Measurements from ENCODE around the gene KCNMB2. TPM values are rescaled to one million over a fixed set of nuclear protein-coding genes. Genes with fewer than 3 reads are reported as not detected.

KCNMB2 gene
- total RNA-seq, 1 experiment from 2014 or later = not detected

DNA sequence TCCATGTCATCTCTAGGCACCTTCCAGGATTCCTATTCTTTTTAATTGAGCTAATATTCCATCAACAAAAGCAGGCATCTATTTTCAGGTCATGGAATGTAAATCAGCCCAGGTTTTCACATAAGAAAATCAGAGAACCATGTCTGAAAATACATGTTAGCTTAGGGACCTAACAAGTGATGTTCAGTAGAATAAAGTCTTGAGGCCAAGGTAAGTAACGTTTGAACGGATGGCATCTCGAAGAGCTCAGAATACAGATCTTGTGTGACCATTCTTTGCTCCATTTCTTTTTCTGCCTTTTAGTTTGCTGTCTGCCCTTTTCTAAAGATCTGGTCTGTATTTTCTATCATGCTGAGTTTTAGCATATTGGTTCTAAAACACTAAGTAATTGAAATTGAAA is 16.5 kb upstream of the KCNMB2 start (continued):
- TF ChIP-seq ARID4B (CRISPR knock-in tag; IDR thresholded peaks at IDR 0.05; ENCODE audit: borderline replicate concordance) = no peak
- TF ChIP-seq JAZF1 (CRISPR knock-in tag; IDR thresholded peaks at IDR 0.05) = no peak

DNA sequence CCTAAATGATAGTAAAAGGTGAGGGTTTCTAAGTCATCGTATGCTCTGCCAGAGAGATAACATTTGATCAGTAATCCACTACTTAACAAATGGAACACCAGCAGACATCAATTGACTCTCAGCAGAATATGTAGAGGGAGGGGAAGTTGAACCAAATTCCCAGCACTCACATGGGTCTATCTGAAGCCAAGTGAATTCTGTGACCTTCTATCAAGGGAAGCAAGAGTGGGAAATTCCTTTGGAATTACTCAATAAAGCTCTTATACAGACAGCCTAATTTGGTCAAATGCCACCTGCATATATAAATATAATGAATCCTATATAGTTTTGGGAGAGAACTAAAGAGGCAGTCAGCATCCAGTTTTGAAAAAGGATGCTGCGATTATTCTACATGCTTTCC is 15.8 kb upstream of the KCNMB2 start:
- no peaks in the 10 kb centered on the region for H3K27me3 Mint-ChIP-seq (ENCODE audit: low read depth)
- H3K4me1 Mint-ChIP-seq = peaks cover 6% of the 10 kb centered on the region
- ATAC-seq (no peak), DNase-seq (ENCODE audit: low spot score) (no peak)
- TF ChIP-seq SP1 (CRISPR knock-in tag; conservative IDR thresholded peaks at IDR 0.05) (no peak), OVOL2 (CRISPR knock-in tag; IDR thresholded peaks at IDR 0.05; ENCODE audit: borderline replicate concordance) (no peak), ZNF317 (CRISPR knock-in tag; IDR thresholded peaks at IDR 0.05; ENCODE audit: borderline replicate concordance, low read depth) (no peak), EMX1 (CRISPR knock-in tag; IDR thresholded peaks at IDR 0.05) (no peak), ZNF281 (CRISPR knock-in tag; IDR thresholded peaks at IDR 0.05) (no peak), FOXP1 (CRISPR knock-in tag; IDR thresholded peaks at IDR 0.05; ENCODE audit: borderline replicate concordance) (no peak), KAT7 (CRISPR knock-in tag; IDR thresholded peaks at IDR 0.05; ENCODE audit: borderline replicate concordance) (no peak), ZNF423 (CRISPR knock-in tag; IDR thresholded peaks at IDR 0.05) (no peak), NR1H2 (CRISPR knock-in tag; IDR thresholded peaks at IDR 0.05) (no peak), ESRRA (CRISPR knock-in tag; IDR thresholded peaks at IDR 0.05; ENCODE audit: borderline replicate concordance) (no peak), ZNF263 (CRISPR knock-in tag; IDR thresholded peaks at IDR 0.05; ENCODE audit: low read depth) (no peak)
- TF ChIP-seq, protein P1, sequence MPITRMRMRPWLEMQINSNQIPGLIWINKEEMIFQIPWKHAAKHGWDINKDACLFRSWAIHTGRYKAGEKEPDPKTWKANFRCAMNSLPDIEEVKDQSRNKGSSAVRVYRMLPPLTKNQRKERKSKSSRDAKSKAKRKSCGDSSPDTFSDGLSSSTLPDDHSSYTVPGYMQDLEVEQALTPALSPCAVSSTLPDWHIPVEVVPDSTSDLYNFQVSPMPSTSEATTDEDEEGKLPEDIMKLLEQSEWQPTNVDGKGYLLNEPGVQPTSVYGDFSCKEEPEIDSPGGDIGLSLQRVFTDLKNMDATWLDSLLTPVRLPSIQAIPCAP (CRISPR knock-in tag; IDR thresholded peaks at IDR 0.05) = no peak
- TF ChIP-seq, protein P2, sequence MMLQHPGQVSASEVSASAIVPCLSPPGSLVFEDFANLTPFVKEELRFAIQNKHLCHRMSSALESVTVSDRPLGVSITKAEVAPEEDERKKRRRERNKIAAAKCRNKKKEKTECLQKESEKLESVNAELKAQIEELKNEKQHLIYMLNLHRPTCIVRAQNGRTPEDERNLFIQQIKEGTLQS (CRISPR knock-in tag; conservative IDR thresholded peaks at IDR 0.05) = no peak
- TF ChIP-seq, protein P3, sequence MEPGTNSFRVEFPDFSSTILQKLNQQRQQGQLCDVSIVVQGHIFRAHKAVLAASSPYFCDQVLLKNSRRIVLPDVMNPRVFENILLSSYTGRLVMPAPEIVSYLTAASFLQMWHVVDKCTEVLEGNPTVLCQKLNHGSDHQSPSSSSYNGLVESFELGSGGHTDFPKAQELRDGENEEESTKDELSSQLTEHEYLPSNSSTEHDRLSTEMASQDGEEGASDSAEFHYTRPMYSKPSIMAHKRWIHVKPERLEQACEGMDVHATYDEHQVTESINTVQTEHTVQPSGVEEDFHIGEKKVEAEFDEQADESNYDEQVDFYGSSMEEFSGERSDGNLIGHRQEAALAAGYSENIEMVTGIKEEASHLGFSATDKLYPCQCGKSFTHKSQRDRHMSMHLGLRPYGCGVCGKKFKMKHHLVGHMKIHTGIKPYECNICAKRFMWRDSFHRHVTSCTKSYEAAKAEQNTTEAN (CRISPR knock-in tag; IDR thresholded peaks at IDR 0.05) = no peak
- H3K36me3 Mint-ChIP-seq = no peaks in the 10 kb centered on the region
- no peak overlapping the region for H3K4me3 Mint-ChIP-seq
- POLR2A ChIA-PET = no interaction called here
- no peaks in the 10 kb centered on the region for H3K9me3 Mint-ChIP-seq
- CTCF ChIA-PET = no interaction called here
- H3K27ac Mint-ChIP-seq = no peak overlapping the region
